Measurements from ENCODE around the gene NEK6.

The NEK6 gene

DNA sequence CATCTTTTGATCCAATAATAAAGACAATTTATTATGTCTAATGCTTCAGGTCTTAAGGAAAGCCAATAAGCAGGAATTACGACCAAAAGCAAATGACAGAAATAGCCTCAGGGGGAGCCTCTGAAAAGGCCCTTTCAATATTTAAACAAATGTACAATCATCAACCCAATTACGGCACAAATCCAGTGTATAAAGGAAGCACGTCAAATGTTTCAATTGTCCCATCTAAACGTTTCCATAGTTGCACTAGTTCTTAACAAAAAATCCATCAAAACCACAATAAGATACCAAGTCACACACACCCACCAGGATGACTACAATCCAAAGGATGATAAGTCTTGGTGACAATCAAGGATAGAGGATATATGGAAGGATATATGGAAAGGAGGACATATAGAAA lies 115.6 kb downstream of the NEK6 start:
- Histone ChIP-seq H3K4me3 (ENCODE audit: low read length) (no peak overlapping the region), H3K36me3 (ENCODE audit: insufficient read depth, low read depth, low read length) (peaks cover 14% of the 10 kb centered on the region), H3K9me3 (ENCODE audit: insufficient read depth, low read depth, low read length) (0 out of 2 replicates have a peak, but pooled peaks cover 3% of the 10 kb centered on the region), H3K27me3 (ENCODE audit: insufficient read depth, low read length) (no peaks in the 10 kb centered on the region), H3K4me1 (ENCODE audit: insufficient read depth, low read length) (peaks cover 17% of the 10 kb centered on the region; the same call in 1 of the 2 replicates), H3K27ac (ENCODE audit: low read length) (no peak overlapping the region), H3K9ac (ENCODE audit: low read depth, low read length) (no peak overlapping the region)

DNA sequence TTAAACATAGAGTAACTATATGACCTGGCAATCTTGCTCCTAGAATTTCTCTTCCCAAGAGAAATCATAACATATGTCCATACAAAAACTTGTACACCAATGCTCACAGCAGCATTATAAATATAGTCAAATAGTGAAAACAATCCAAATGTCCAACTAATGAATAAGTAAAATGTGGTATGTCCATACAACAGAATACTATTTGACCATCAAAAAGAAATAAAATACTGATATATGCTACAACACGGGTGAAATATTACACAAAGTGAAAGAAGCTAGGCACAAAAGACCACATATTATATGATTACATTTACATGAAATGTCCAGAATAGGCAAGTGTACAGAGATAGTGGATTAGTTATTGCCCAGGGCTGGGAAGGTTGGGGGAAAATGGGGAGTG lies 116.1 kb downstream of the NEK6 start:
- H3K27me3 ChIP-seq (ENCODE audit: insufficient read depth, low read length) = no peaks in the 10 kb centered on the region
- 0 out of 2 replicates have a peak, but pooled peaks cover 3% of the 10 kb centered on the region for H3K9me3 ChIP-seq (ENCODE audit: insufficient read depth, low read depth, low read length)
- no peak overlapping the region for H3K4me3 ChIP-seq (ENCODE audit: low read length)

DNA sequence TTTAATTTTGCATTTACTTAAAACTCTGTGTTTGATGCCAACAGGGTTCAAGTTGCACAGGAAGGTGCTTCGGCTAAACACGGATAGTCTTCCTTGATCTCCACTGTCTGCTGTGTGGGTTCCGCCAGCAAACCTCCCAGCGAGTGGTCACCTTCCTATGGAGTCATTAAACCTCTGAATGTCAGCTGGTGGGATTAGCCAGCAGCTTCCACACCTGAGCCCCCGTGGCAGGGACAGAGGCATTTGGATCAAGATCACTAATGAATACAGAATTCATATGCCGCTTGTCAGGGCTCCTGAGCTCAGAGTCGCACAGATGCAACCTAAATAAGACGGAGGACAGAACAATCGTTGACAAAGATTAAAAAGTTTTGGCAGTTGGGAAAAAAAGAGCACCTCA lies 118.0 kb downstream of the NEK6 start:
- peaks cover 25% of the 10 kb centered on the region for H3K36me3 ChIP-seq (ENCODE audit: insufficient read depth, low read depth, low read length)

More for the DNA sequence above, 116.1 kb downstream of the NEK6 start:
- H3K36me3 ChIP-seq (ENCODE audit: insufficient read depth, low read depth, low read length) = peaks cover 16% of the 10 kb centered on the region
- H3K27ac ChIP-seq (ENCODE audit: low read length) = no peak overlapping the region
- H3K9ac ChIP-seq (ENCODE audit: low read depth, low read length) = no peak overlapping the region
- H3K4me1 ChIP-seq (ENCODE audit: insufficient read depth, low read length) = peaks cover 17% of the 10 kb centered on the region; the same call in 1 of the 2 replicates

DNA sequence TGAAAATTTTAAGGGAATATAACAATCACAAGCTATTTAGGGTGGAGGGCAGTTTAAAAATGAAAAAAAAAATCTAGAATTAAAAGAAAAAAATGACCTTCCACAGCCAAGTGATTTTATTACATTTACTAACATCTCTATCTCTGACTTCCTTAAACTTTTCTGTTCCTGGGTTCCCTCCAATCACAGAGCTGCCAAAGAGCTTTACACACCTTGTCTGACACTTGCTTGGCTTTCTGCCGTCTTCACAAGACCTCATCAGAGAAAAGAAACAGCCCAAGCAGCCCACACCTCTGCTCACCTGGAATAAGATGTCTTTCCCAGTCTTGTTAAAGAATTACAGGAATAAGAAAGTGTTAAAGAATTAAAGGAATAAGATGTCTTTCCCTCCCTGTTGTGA lies 118.6 kb downstream of the NEK6 start:
- Histone ChIP-seq H3K4me3 (ENCODE audit: low read length) (no peak overlapping the region), H3K27me3 (ENCODE audit: insufficient read depth, low read length) (no peaks in the 10 kb centered on the region), H3K36me3 (ENCODE audit: insufficient read depth, low read depth, low read length) (peaks cover 28% of the 10 kb centered on the region), H3K27ac (ENCODE audit: low read length) (no peak overlapping the region), H3K9ac (ENCODE audit: low read depth, low read length) (no peak overlapping the region), H3K9me3 (ENCODE audit: insufficient read depth, low read depth, low read length) (0 out of 2 replicates have a peak, but pooled peaks cover 3% of the 10 kb centered on the region), H3K4me1 (ENCODE audit: insufficient read depth, low read length) (peaks cover 8% of the 10 kb centered on the region; the same call in 1 of the 2 replicates)

More for the DNA sequence above, 118.0 kb downstream of the NEK6 start:
- H3K27ac ChIP-seq (ENCODE audit: low read length) = no peak overlapping the region
- H3K4me1 ChIP-seq (ENCODE audit: insufficient read depth, low read length) = peaks cover 14% of the 10 kb centered on the region; the same call in 1 of the 2 replicates
- no peaks in the 10 kb centered on the region for H3K27me3 ChIP-seq (ENCODE audit: insufficient read depth, low read length)
- no peak overlapping the region for H3K9ac ChIP-seq (ENCODE audit: low read depth, low read length)
- no peak overlapping the region for H3K4me3 ChIP-seq (ENCODE audit: low read length)
- 0 out of 2 replicates have a peak, but pooled peaks cover 3% of the 10 kb centered on the region for H3K9me3 ChIP-seq (ENCODE audit: insufficient read depth, low read depth, low read length)

DNA sequence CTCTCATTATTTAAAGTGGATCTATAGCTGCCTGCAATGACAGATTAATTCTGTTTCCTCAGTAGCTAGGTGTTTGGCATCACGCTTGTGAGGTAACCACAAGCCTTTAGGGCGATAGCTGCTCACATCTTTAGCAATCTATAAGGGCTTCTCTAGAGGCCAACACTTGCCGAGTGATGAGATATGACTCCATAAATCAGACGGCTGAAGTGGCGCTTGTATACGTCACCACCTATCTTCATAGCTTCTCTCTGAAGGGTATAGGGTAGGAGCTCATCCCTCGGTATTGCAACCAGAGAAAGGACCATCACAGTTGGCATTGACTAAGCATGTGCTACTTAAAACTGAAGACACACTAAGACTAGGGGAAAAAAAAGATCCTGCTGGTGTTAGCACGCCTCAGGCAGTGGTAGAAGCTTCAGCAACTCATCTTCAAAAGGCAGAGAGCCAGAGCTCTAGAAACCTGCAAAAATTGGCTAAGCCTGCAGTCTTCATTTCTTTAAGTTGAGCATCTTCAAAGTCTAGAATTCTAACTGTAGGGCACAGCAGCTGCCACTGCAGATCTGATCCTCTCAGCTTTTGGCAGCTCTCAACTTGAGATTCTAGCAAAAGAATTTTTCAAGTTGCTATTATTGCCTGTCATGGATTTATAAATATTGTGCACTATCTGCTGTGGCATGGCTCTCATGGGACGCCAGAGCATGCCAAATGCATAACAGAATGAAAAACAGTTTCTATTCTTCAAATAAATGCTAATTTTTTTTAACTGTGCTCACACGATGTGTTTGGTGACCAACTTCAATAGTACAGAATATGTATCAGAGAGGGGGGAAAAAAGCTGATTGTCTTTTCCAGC lies 120.0 kb downstream of the NEK6 start:
- H3K4me3 ChIP-seq (ENCODE audit: low read length) = no peak overlapping the region

DNA sequence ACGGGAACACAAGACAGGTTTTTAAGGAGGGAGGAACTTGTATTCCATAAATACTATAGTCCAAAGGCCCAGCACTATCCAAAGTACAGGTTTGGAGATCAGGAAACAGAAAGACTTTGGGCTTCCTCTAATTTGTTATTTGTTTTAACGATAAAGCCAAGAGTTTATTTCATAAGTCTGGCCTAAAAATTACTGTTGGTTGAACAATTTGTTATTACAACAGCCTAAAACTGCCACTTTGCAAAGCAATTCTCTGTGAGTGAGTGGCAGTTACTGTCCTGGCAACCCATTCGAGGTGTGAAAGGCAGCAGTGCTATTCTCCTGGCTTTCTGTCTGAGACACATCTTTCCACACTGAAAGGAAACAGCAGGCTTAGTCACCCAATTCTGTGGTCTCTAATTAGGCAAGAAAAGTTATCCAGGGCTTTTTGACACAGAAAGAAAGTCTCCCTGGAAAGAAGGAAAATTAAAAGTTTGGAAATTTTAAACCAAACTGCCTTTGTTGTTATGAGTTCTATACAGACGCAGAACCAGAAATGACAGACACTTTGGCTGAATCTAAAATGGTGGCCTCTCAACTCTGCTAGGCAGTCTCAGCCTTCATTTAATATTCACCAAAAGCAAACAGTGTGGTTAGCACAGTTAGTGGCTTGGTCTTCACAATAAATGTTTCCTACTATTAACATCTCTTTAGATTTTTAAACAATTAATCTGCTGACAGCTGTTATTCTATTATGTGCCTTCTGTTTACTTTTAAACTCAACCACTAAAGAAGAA lies 123.6 kb downstream of the NEK6 start:
- no peaks in the 10 kb centered on the region for H3K27me3 ChIP-seq (ENCODE audit: insufficient read depth, low read length)
- no peak overlapping the region for H3K27ac ChIP-seq (ENCODE audit: low read length)
- no peak overlapping the region for H3K9ac ChIP-seq (ENCODE audit: low read depth, low read length)
- H3K4me3 ChIP-seq (ENCODE audit: low read length) = no peak overlapping the region
- no peaks in the 10 kb centered on the region for H3K9me3 ChIP-seq (ENCODE audit: insufficient read depth, low read depth, low read length)
- H3K4me1 ChIP-seq (ENCODE audit: insufficient read depth, low read length) = no peaks in the 10 kb centered on the region; the same call in 1 of the 2 replicates
- peaks cover 48% of the 10 kb centered on the region for H3K36me3 ChIP-seq (ENCODE audit: insufficient read depth, low read depth, low read length)

More for the DNA sequence above, 120.0 kb downstream of the NEK6 start:
- H3K9ac ChIP-seq (ENCODE audit: low read depth, low read length) = no peak overlapping the region
- 0 out of 2 replicates have a peak, but pooled peaks cover 3% of the 10 kb centered on the region for H3K9me3 ChIP-seq (ENCODE audit: insufficient read depth, low read depth, low read length)
- H3K27ac ChIP-seq (ENCODE audit: low read length) = no peak overlapping the region
- H3K36me3 ChIP-seq (ENCODE audit: insufficient read depth, low read depth, low read length) = peaks cover 38% of the 10 kb centered on the region
- H3K27me3 ChIP-seq (ENCODE audit: insufficient read depth, low read length) = no peaks in the 10 kb centered on the region
- no peaks in the 10 kb centered on the region for H3K4me1 ChIP-seq (ENCODE audit: insufficient read depth, low read length)

DNA sequence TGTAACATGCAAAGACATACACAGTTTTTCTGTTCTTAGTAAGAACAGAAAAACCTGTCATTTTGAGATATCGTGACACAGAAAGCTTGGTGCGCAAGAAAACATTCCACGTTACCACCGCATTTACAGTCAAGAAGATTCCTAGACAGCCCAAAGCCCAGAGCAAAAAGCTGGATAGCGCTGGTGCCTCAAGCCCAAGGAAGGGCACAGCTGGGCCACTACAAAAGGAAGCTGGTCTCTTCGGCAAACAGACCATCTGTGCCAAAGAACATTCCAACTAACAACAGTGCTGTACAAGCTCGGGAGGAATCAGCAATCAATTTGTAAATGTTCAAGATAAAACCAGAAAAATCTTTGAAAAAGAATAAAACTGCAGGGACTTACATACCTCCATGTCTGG lies 126.5 kb downstream of the NEK6 start:
- Histone ChIP-seq H3K36me3 (ENCODE audit: insufficient read depth, low read depth, low read length) (peaks cover 43% of the 10 kb centered on the region), H3K27ac (ENCODE audit: low read length) (no peak overlapping the region), H3K27me3 (ENCODE audit: insufficient read depth, low read length) (no peaks in the 10 kb centered on the region), H3K9me3 (ENCODE audit: insufficient read depth, low read depth, low read length) (no peaks in the 10 kb centered on the region), H3K9ac (ENCODE audit: low read depth, low read length) (no peak overlapping the region), H3K4me3 (ENCODE audit: low read length) (no peak overlapping the region), H3K4me1 (ENCODE audit: insufficient read depth, low read length) (no peaks in the 10 kb centered on the region; the same call in 1 of the 2 replicates)

DNA sequence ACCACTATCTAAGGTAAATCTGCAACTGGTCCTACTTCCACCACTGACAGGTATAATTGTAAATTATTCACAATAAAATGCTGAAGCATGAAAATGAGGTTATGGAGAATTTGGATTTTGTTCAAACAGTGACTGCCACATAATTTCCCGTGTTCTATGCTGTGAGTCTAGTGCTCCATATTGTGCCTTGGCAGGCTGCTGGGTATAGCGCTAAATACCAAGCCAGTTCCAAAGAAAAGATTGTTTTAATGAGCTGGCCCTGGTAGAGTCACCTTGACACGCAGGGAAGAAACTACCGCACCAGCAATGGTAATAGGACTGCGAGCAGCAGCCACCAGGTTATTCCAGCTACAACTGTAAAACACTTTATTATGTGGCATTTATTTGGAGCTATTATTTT lies 127.1 kb downstream of the NEK6 start:
- H3K9me3 ChIP-seq (ENCODE audit: insufficient read depth, low read depth, low read length) = no peaks in the 10 kb centered on the region
- H3K27me3 ChIP-seq (ENCODE audit: insufficient read depth, low read length) = no peaks in the 10 kb centered on the region
- H3K4me1 ChIP-seq (ENCODE audit: insufficient read depth, low read length) = no peaks in the 10 kb centered on the region; the same call in 1 of the 2 replicates
- H3K36me3 ChIP-seq (ENCODE audit: insufficient read depth, low read depth, low read length) = peaks cover 39% of the 10 kb centered on the region
- no peak overlapping the region for H3K27ac ChIP-seq (ENCODE audit: low read length)
- no peak overlapping the region for H3K4me3 ChIP-seq (ENCODE audit: low read length)
- no peak overlapping the region for H3K9ac ChIP-seq (ENCODE audit: low read depth, low read length)

DNA sequence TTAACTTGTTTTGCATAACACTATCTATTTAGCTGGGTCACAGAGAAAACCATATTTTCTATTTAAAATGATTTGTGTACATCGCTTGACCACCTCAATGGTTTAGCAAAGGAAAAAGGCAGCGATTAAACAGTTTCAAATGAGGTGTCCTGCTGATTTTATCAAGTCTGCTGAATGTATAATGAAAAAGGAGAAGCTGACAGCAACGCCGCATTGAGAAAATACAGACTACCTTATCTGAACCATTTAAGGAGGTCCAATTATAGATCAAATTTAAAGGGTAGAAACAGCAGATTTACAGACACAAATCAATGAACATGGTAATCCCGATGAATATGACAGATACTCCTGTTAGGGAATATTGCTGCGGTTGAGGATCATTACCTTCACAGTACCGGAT lies 127.9 kb downstream of the NEK6 start:
- peaks cover 1% of the 10 kb centered on the region for H3K4me1 ChIP-seq (ENCODE audit: insufficient read depth, low read length)
- peaks cover 34% of the 10 kb centered on the region for H3K36me3 ChIP-seq (ENCODE audit: insufficient read depth, low read depth, low read length)

DNA sequence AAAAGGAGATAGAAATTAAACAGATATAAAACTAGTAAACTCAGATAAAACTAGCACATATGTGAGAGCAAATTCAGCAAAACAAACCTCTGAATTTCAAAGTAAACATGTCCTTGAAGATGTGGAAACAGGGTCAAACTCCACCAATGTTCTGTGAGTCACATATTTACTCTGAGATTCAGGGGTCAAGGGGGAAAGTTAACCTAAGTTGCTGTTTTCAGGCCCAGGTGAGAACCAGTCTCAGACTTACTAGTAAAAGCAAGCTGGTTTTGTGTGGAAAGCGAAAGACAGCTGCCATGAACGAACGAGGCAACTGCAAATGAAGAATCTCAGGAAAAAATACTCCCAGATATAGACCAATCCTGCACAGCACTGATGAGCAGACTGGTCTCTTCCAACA lies 128.5 kb downstream of the NEK6 start:
- Histone ChIP-seq H3K27ac (ENCODE audit: low read length) (no peak overlapping the region), H3K9me3 (ENCODE audit: insufficient read depth, low read depth, low read length) (no peaks in the 10 kb centered on the region), H3K4me3 (ENCODE audit: low read length) (no peak overlapping the region), H3K9ac (ENCODE audit: low read depth, low read length) (no peak overlapping the region), H3K4me1 (ENCODE audit: insufficient read depth, low read length) (peaks cover 7% of the 10 kb centered on the region), H3K27me3 (ENCODE audit: insufficient read depth, low read length) (no peaks in the 10 kb centered on the region), H3K36me3 (ENCODE audit: insufficient read depth, low read depth, low read length) (peaks cover 33% of the 10 kb centered on the region)

More for the DNA sequence above, 127.9 kb downstream of the NEK6 start:
- Histone ChIP-seq H3K27ac (ENCODE audit: low read length) (no peak overlapping the region), H3K4me3 (ENCODE audit: low read length) (no peak overlapping the region), H3K9ac (ENCODE audit: low read depth, low read length) (no peak overlapping the region), H3K9me3 (ENCODE audit: insufficient read depth, low read depth, low read length) (no peaks in the 10 kb centered on the region), H3K27me3 (ENCODE audit: insufficient read depth, low read length) (no peaks in the 10 kb centered on the region)

DNA sequence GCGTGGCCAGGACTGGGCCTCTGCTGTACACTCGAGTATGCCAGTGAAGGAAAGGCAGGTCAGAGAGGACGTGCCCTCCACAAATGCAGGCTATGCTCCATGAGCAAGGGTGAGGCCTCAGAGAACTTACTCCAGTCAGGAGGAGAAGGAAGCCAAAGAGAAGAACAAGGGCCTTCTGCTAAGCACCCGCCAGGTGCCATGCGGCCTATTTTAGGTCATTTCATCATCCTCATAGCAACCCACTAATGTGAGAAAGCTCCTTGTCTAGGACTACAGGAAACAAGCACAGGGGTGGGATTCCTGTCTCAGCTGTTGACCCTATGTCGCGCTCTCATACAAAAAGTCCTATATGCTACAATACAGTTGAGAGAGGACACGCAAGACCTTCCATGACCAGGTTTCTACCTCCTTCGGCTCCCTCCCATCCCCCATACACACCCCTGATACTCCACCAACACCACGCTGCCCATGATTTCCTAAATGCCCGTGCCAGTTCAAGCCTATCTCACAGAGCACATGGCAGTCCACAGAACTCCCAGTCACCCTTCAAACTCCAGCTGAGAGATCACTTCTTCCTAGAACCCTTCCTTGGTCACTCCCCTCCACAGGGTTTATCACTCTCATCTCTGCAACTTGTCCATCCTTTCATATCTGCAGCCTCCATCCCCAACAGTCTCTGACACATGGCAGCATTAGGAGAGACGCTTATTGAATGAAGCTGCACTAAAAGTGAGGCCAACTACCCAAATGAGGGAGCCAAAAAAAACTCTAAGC lies 130.7 kb downstream of the NEK6 start:
- Histone ChIP-seq H3K4me1 (ENCODE audit: insufficient read depth, low read length) (peaks cover 20% of the 10 kb centered on the region), H3K4me3 (ENCODE audit: low read length) (no peak overlapping the region), H3K9ac (ENCODE audit: low read depth, low read length) (no peak overlapping the region), H3K36me3 (ENCODE audit: insufficient read depth, low read depth, low read length) (peaks cover 15% of the 10 kb centered on the region), H3K9me3 (ENCODE audit: insufficient read depth, low read depth, low read length) (no peaks in the 10 kb centered on the region), H3K27me3 (ENCODE audit: insufficient read depth, low read length) (no peaks in the 10 kb centered on the region), H3K27ac (ENCODE audit: low read length) (no peak overlapping the region)
